ENCODE measurements around the gene TPRN.

DNA sequence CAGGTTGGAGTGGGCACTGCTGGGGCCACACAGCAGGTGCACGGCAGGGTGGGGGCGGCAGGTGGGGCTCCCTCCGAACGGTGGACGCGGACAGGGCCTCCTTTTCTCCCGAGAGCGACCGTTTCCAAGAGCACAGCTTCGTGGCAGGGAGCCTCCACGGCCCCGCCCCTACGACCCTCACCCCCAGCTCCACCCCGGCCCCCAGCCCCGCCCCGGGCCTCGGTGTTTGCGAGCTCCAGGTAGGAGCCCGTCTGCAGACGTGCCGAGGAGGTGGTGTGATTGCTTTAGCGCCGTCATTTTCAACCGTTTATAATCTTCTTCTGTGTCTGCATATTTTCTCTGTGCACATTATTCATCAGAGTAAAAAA is 52.8 kb downstream of the TPRN start:
- TF ChIP-seq POLR2AphosphoS5 (IDR thresholded peaks at IDR 0.05; ENCODE audit: low read depth, low read length), result no peak
- TF ChIP-seq POLR2A (IDR thresholded peaks at IDR 0.05; ENCODE audit: low read depth, low read length), result no peak

All from GM12891 (cell line).